Activated CD4-positive, alpha-beta T cell treated with anti-CD3 and anti-CD28 coated beads, Interleukin-2, amount 10 ng/mL, durations not matched to agents 24 days and 14 days (primary cell): ENCODE measurements around the gene STX7. TPM values are rescaled to one million over a fixed set of nuclear protein-coding genes. Genes with fewer than 3 reads are reported as not detected.

Experiments
- DNase-seq: peaks from one replicate; pipeline ENCODE4 v3.0.0; 2022
- H3K27ac Mint-ChIP-seq: one replicate; pipeline ENCODE4 v1.8.0; 2022; ENCODE audit warnings: mild to moderate bottlenecking, mixed read lengths
- H3K27me3 Mint-ChIP-seq: one replicate; pipeline ENCODE4 v1.8.0; 2022; ENCODE audit warnings: mixed read lengths
- H3K36me3 Mint-ChIP-seq: one replicate; pipeline ENCODE4 v1.8.0; 2022; ENCODE audit warnings: low read depth, mild to moderate bottlenecking, mixed read lengths
- H3K4me1 Mint-ChIP-seq: one replicate; pipeline ENCODE4 v1.8.0; 2021; ENCODE audit warnings: mixed read lengths
- H3K4me3 Mint-ChIP-seq: one replicate; pipeline ENCODE4 v1.8.0; 2022; ENCODE audit warnings: mild to moderate bottlenecking, moderate library complexity, mixed read lengths
- H3K9me3 Mint-ChIP-seq: one replicate; pipeline ENCODE4 v1.8.0; 2021; ENCODE audit warnings: mixed read lengths
- intact Hi-C: fragments of 100-400 bp; cut with micrococcal nuclease; formaldehyde crosslinking; loops from one replicate; pipeline ENCODE4 v1.15.1; 2023
- total RNA-seq: library from RNA; stranded (reverse); gene quantifications from 2 replicates; pipeline ENCODE4 v1.2.3, GENCODE V29; 2022

Gene STX7
- total RNA-seq, 1 donor from 2014 or later, result 16.3 TPM

- DNase-seq, result no peak
- intact Hi-C loops, result no loop called here
- no peaks in the 10 kb centered on the region for H3K9me3 Mint-ChIP-seq
- no peaks in the 10 kb centered on the region for H3K36me3 Mint-ChIP-seq
- no peak overlapping the region for H3K27ac Mint-ChIP-seq
- H3K4me1 Mint-ChIP-seq, result no peaks in the 10 kb centered on the region
- peaks cover 48% of the 10 kb centered on the region for H3K27me3 Mint-ChIP-seq
- H3K4me3 Mint-ChIP-seq, result no peak overlapping the region
Measured at GRCh38 chr6:132524646-132525045, 11.7 kb upstream of the STX7 start.

- intact Hi-C loops, result no loop called here
- DNase-seq, result no peak
- Mint-ChIP-seq H3K27me3 (peaks cover 62% of the 10 kb centered on the region), H3K36me3 (no peaks in the 10 kb centered on the region), H3K27ac (no peak overlapping the region), H3K4me1 (no peaks in the 10 kb centered on the region), H3K4me3 (no peak overlapping the region), H3K9me3 (no peaks in the 10 kb centered on the region)
Measured at GRCh38 chr6:132520953-132521352, 8.0 kb upstream of the STX7 start.

GRCh38 chr6:132515386-132515785, 2.5 kb upstream of the STX7 start:
- Mint-ChIP-seq H3K27ac (no peak overlapping the region), H3K4me1 (peaks cover 26% of the 10 kb centered on the region), H3K4me3 (no peak overlapping the region), H3K9me3 (no peaks in the 10 kb centered on the region), H3K27me3 (peaks cover 36% of the 10 kb centered on the region), H3K36me3 (peaks cover 3% of the 10 kb centered on the region)
- DNase-seq, result no peak
- intact Hi-C loops, result no loop called here

GRCh38 chr6:132513831-132514545, 1.1 kb upstream of the STX7 start:
- Mint-ChIP-seq H3K27me3 (peaks cover 29% of the 10 kb centered on the region), H3K9me3 (no peaks in the 10 kb centered on the region), H3K27ac (no peak overlapping the region), H3K4me3 (peak overlapping the region; percentile 96), H3K36me3 (peaks cover 3% of the 10 kb centered on the region), H3K4me1 (peaks cover 26% of the 10 kb centered on the region)
- DNase-seq, result no peak
- intact Hi-C loops, result loop anchor here (2.0 kb wide), 1 partner anchor 301 kb away; the partner anchor contains the start of gene RPS12

DNA sequence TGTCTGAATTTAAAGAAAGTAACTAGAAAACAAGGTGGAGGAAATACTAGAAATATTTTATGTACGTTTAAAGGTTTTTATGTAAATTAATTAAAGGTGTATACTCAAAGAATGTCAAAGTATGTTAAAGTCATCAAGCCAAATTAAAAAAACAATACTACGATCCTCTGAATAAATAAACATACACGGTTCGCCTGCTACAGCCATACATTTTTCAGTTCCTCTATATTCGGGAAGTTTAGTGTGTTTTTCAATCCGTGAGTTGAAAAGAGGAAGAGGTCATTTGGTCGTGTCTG, 626 bp downstream of the STX7 start:
- H3K27me3 Mint-ChIP-seq, result peaks cover 20% of the 10 kb centered on the region
- peaks cover 26% of the 10 kb centered on the region for H3K4me1 Mint-ChIP-seq
- no peaks in the 10 kb centered on the region for H3K9me3 Mint-ChIP-seq
- peaks cover 6% of the 10 kb centered on the region for H3K36me3 Mint-ChIP-seq
- intact Hi-C loops, result loop anchor here (2.0 kb wide), 1 partner anchor 303 kb away; the partner anchor contains the start of gene RPS12
- peak overlapping the region; percentile 88 for H3K4me3 Mint-ChIP-seq
- no peak for DNase-seq
- H3K27ac Mint-ChIP-seq, result peak overlapping the region; percentile 65

GRCh38 chr6:132511831-132512220, 1.1 kb downstream of the STX7 start:
- no peak for DNase-seq
- H3K27me3 Mint-ChIP-seq, result peaks cover 18% of the 10 kb centered on the region

GRCh38 chr6:132511210-132511830, 1.6 kb downstream of the STX7 start:
- H3K27ac Mint-ChIP-seq, result no peak overlapping the region
- intact Hi-C loops, result no loop called here
- H3K9me3 Mint-ChIP-seq, result no peaks in the 10 kb centered on the region
- H3K27me3 Mint-ChIP-seq, result peaks cover 13% of the 10 kb centered on the region
- H3K36me3 Mint-ChIP-seq, result peaks cover 6% of the 10 kb centered on the region
- peaks cover 26% of the 10 kb centered on the region for H3K4me1 Mint-ChIP-seq
- no peak for DNase-seq
- peak overlapping the region; percentile 88 for H3K4me3 Mint-ChIP-seq

More at GRCh38 chr6:132511831-132512220, 1.1 kb downstream of the STX7 start:
- intact Hi-C loops, result loop anchor here (2.0 kb wide), 1 partner anchor 303 kb away; the partner anchor contains the start of gene RPS12
- Mint-ChIP-seq H3K27ac (no peak overlapping the region), H3K4me1 (peaks cover 26% of the 10 kb centered on the region), H3K4me3 (peak overlapping the region; percentile 88), H3K36me3 (peaks cover 6% of the 10 kb centered on the region), H3K9me3 (no peaks in the 10 kb centered on the region)

GRCh38 chr6:132506869-132507808, 5.8 kb downstream of the STX7 start:
- peaks cover 16% of the 10 kb centered on the region for H3K4me1 Mint-ChIP-seq
- intact Hi-C loops, result no loop called here
- no peak for DNase-seq
- no peak overlapping the region for H3K27ac Mint-ChIP-seq
- H3K4me3 Mint-ChIP-seq, result no peak overlapping the region
- no peaks in the 10 kb centered on the region for H3K27me3 Mint-ChIP-seq
- H3K9me3 Mint-ChIP-seq, result no peaks in the 10 kb centered on the region
- H3K36me3 Mint-ChIP-seq, result peaks cover 7% of the 10 kb centered on the region

DNA sequence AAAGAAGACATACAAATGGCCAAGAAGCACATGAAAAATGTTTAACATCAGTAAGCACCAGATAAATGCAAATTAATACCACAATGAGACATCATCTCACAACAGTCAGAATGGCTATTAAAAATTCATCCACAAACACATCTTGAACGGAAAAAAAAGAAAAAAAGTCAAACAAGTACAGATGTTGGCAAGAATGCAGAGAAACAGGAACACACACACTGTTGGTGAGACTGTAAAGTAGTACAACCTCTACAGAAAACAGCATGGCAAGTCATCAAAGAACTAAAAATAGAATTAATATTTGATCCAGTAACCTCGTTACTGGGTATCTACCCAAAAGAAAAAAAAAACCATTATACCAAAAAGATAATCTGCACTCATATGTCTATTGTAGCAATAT, 6.5 kb downstream of the STX7 start:
- intact Hi-C loops, result no loop called here
- peaks cover 12% of the 10 kb centered on the region for H3K4me1 Mint-ChIP-seq
- H3K36me3 Mint-ChIP-seq, result peaks cover 10% of the 10 kb centered on the region
- H3K9me3 Mint-ChIP-seq, result no peaks in the 10 kb centered on the region
- no peaks in the 10 kb centered on the region for H3K27me3 Mint-ChIP-seq
- H3K27ac Mint-ChIP-seq, result no peak overlapping the region
- no peak for DNase-seq
- no peak overlapping the region for H3K4me3 Mint-ChIP-seq

DNA sequence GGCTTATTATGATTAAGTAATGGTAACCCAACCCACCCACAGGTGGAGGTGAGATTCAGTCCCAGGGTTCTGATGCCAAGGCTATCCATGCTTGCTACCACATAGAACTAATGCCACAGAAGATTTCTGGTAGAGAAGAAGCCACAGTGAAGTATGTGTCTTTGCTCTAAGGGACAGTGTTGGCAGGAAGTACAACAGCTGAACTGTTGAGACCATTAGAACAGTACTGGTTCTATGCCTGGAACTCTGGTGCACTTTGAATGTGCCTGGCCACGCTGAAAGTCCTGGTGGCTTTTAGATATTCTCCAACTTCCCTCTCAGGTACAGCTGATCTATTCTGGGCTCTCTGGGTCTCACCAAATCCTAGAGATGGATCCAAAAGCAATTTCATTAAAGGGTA, 7.8 kb downstream of the STX7 start:
- peaks cover 2% of the 10 kb centered on the region for H3K4me1 Mint-ChIP-seq
- H3K36me3 Mint-ChIP-seq, result peaks cover 13% of the 10 kb centered on the region
- no peak overlapping the region for H3K4me3 Mint-ChIP-seq
- H3K9me3 Mint-ChIP-seq, result no peaks in the 10 kb centered on the region
- no peak overlapping the region for H3K27ac Mint-ChIP-seq
- DNase-seq, result no peak
- H3K27me3 Mint-ChIP-seq, result no peaks in the 10 kb centered on the region
- intact Hi-C loops, result no loop called here

- no peak overlapping the region for H3K27ac Mint-ChIP-seq
- peaks cover 17% of the 10 kb centered on the region for H3K36me3 Mint-ChIP-seq
- H3K27me3 Mint-ChIP-seq, result no peaks in the 10 kb centered on the region
- H3K4me3 Mint-ChIP-seq, result no peak overlapping the region
- DNase-seq, result no peak
- no peaks in the 10 kb centered on the region for H3K9me3 Mint-ChIP-seq
- intact Hi-C loops, result no loop called here
- H3K4me1 Mint-ChIP-seq, result peaks cover 3% of the 10 kb centered on the region
Measured at GRCh38 chr6:132504757-132505156, 8.2 kb downstream of the STX7 start.

DNA sequence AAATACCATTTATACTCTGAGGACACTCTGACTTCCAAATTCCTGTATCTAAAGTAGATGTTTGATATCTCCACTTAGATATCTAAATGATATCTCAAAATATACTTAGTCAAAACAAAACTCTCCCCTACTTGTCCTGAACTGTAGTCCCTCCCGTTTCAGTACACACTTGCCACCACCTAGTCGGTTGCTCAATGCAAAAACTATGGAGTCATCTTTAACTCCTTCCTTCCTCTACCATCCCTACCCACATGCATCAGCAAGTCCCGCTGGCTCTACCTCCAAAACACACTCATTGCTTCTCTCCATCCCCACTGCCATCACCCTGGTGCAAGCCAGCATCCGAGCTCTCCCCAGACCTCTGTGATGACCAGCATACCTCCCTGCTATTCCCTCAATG, 13.2 kb downstream of the STX7 start:
- Mint-ChIP-seq H3K4me1 (peaks cover 18% of the 10 kb centered on the region), H3K36me3 (peaks cover 29% of the 10 kb centered on the region), H3K27me3 (no peaks in the 10 kb centered on the region), H3K4me3 (no peak overlapping the region), H3K9me3 (no peaks in the 10 kb centered on the region), H3K27ac (no peak overlapping the region)
- no peak for DNase-seq
- intact Hi-C loops, result no loop called here

DNA sequence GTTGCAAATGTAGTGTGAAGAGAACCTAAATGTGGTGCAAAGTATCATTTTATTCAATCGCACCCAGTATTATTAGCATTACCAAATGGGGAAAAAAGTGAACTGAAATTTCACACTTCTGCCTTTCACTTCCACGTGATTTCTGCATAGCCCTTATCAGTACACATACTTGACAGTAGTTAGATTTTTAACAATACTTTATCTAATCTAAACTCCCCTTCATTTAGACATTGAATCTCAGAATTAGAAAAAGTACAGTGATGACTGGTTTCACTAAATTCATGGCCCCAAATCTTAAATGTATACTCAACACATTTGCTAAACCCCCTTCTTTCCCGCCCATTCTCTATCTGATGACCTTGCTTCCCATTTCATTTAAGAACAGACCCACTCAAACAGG, 14.3 kb downstream of the STX7 start:
- no peak for DNase-seq
- Mint-ChIP-seq H3K4me3 (no peak overlapping the region), H3K27ac (no peak overlapping the region), H3K27me3 (no peaks in the 10 kb centered on the region), H3K9me3 (peaks cover 5% of the 10 kb centered on the region), H3K36me3 (peaks cover 34% of the 10 kb centered on the region), H3K4me1 (peaks cover 21% of the 10 kb centered on the region)
- intact Hi-C loops, result no loop called here
